ENCODE results near the gene UBQLN3.
A peak's percentile ranks its signal among the peaks of the same experiment; 100 is the strongest.

Gene UBQLN3

DNA sequence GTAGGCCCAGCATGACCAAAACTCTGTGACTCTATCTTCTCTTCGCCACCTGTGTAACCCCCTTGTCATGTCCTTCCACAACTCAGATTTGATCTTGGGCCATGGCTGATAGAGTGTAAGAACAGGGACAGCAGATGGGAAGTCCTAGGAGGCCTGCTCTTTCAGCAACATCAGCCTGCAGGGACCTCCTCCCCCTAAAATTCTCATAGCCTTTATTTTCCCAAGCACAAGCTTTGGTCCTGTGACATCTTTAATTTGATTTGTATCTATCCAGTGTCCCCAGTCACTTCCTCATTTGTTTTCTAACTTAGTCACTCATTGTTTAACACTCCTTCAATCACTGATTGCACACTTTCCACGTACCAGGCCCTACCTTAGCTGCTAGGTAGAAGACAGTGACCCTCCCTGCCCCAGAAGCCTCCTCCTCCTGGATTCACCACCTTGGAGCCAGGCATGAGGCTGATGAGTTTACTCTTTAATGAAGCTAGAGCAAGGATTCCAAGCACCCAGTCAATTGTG is 5.3 kb downstream of the UBQLN3 start:
- DNase-seq, result no peak

DNA sequence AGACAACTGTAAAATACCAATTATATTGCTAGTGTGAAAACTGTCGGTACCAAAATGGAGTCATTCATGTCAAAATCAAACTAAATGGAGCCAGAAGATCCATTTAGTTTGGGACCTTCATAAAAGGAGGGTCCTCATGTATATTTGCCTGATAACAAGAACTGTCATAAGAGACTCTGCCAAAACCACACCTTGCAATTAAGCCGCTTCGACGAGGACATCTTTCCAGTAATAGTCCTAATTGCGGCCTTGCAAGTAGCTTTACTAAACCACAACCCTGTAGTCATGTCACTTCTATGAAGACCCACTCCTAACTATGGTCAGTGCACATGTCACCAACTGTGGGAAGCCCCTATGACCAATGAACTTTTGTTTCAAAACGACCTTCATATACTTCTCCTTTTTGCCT is 9.4 kb downstream of the UBQLN3 start:
- DNase-seq, result no peak

DNA sequence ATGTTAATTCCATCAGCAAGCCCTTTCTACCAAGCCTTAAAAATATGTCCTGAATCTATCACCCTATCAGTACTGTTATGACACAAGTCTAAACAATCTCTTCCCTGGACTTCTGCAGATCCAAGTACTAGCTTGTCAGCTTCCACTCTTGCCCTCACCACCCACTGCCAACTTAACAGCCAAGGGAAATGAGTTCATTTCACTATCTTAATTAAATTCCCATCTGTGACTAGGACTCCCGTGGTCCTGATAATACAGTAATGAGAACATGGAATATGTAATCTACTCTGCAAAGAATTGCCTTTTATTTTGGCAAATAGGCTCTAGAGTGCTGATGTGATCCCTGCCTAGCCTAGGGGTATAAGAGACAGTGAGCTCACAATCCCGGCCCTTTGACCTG is 10.1 kb downstream of the UBQLN3 start:
- DNase-seq, result no peak

DNA sequence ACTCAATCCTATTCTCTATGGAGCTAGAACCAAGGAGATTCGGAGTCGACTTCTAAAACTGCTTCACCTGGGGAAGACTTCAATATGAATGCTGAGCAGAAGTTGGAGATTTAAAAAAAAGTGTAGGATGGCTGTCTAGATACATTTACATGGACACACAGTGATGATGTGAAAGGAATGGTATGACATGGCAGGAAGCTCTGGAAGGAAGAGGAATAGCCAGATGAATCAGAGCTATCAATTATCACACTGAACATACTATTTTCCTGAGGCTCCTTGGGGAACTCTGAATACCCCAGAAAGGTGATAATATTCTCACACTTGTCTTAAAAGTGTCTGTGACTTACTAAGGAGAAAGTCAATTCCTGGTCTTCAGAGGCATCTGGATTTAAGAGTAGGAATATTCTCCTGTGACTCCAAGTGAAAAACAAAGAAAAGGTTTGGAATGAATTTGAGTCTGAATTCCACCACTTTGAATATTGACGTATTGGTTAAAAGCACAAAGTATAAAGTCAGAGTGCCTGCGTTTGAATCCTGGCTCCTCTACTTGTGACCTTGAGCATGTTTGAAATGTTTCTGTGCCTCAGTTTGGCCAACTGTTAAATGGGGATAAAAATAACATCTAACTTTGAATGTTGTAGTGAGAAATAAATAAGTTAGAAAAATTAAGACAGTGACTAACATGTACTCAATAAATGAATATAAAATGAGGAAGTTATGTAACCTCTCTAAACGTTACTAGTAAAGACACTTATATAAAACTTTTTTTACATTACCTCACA is 20.0 kb downstream of the UBQLN3 start:
- DNase-seq, result no peak

DNA sequence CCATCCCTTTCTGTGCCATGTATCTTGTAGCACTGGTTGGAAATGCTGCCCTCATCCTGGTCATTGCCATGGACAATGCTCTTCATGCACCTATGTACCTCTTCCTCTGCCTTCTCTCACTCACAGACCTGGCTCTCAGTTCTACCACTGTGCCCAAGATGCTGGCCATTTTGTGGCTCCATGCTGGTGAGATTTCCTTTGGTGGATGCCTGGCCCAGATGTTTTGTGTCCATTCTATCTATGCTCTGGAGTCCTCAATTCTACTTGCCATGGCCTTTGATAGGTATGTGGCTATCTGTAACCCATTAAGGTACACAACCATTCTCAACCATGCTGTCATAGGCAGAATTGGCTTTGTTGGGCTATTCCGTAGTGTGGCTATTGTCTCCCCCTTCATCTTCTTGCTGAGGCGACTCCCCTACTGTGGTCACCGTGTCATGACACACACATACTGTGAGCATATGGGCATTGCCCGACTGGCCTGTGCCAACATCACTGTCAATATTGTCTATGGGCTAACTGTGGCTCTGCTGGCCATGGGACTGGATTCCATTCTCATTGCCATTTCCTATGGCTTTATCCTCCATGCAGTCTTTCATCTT is 20.9 kb downstream of the UBQLN3 start:
- DNase-seq, result no peak

DNA sequence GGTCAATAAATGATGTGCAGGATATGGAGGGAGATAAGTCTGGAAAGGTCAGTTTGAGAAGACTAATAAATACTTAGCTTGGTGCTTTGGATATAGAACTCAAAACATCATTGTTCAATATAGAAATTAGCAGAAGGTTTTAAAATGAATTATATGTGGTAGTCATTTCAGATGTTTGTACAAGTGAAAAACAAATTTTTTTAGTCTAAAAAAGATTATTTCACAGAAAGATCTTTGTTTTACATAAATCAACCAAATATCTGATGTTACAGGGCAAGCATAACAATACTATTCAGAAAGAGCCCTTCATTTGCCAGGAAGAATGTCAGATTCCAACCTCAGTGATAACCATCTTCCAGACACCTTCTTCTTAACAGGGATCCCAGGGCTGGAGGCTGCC is 21.4 kb downstream of the UBQLN3 start, which contains the start of gene OR52D1:
Gene OR52D1, plus strand, starts transcription at position 301 of the 400 bp plus-strand sequence. Its CDS starts 22 bp downstream, at position 323.
- no peak for DNase-seq

DNA sequence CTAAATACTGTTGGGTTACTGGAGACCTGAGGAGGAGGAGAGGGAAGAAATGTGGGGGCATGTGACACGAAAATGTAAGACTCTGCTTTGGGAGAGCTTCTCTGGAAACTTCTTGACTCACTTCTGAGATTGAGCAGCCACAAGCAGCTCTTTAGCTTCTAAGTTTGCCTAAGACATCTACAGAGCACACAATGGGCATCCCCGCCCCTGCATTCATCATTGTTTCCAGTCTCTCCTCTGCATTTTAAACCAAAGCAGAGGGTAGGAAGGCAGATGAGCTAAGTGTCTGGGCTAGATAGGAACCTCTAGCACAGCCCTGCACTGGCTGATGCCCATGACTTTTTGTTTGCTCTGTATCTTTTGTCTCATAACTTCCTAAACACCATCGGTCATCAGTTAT is 23.3 kb downstream of the UBQLN3 start:
- DNase-seq, result no peak

DNA sequence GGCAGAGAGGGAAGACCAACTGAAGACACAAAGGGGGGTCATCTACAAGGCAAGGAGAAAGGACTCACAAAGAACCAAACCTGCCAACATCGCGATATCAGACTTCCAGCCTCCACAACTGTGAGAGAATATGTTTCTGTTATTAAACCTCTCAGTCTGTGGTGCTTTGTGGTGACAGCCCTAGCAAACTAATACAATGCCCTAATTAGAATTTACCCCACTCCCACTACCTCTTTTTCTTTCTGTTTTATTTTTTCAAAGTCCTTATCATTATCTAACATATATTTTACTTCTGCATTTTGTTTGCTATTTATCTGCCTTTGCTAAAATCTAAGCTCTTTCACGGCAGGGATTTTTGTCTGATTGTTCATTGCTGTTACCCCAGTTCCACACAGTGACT is 23.8 kb downstream of the UBQLN3 start:
- DNase-seq, result no peak

DNA sequence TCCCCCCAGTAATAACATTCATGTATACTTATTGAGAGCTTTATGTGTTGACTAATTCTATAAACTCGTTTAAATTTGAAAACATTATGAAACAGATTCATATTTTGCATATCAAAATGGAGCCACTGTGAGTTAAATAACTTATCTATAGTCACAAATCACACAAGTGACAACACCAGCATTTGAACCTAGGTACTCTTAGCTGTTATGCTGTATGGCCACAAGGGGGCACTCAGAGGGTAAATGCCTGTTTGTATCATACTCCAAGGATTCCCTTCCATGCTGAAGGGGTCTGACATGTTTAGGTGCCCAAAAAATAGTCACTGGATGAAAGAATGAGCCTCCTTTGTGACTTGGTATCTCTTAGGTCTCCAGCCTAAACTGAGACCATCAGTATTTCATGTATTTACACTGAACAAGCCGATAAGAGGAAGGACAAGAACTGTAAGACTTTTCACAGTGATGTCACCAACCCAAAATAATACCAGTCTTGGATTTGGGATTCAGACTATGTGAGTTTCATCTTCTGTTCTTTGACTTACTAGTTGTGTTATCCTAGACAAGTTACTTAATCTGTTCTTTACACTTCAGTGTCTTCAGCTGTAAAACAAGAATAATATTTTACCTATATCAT is 33.5 kb downstream of the UBQLN3 start:
- peak; percentile 31 for DNase-seq

DNA sequence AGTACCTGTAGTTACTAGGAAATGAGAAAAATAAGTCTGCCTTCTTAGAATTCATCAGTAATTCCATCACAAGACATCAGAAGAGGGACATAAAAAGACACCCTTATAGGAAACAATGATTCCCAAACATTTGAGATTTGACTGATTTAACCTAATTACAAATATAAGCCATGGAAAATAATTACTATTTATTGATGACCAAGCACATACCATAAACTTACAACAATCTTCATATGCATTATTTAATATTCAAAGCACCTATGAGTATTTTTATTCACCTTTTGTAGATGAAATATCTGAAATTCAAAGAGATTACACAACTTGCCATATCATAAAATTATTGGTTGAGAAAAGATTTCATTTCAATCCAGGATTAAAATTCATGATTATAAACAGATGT is 35.8 kb downstream of the UBQLN3 start:
- DNase-seq, result no peak

DNA sequence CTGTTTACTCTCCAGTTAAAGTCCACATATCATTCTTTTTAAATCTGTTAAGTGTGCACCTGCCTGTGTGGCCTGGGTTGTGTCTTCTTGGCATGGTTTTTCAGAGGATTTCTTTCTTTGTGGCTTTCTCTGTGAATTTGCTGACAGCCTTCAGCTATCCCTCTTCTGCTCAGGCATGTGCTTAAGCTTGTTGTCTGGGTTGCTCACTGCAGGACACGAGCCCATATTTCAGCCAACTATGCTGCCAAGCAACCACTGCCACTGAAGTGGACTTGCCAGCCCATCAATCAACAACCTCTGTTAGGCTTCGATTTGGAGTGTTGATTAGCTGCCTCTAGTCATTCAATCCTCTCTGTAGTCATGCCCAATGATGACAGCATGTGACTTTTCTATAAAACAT is 42.2 kb downstream of the UBQLN3 start:
- no peak for DNase-seq

DNA sequence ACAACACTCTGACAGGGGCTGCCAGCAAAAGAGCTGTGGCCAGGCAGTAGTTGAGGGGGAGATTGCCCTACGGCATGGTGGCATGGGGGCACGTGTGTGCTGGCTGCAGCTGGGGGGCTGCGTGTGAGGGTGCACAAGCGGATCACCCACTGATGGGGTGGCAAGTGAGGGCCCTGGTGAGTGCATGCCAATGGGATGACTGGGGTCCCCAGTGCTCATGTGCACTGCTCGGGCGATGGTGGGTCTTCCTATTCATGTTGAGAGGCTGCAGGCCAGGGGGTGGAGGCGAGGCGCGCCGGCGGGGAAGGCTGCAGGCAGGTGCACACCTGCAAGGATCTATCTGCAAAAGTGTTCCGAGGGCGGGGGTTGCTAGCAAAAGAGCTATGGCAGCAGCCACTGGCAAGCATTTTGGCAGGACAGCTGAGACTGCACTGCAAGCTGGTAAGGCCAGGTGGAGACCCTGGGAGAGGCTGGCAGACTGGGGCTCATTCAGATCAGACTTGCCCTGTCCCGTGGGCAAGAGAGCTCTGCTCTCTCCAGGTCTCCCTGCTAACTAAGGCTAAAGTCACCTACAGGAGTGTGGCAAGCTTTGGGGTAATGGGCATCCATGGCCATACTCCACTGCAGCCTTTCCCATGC is 48.7 kb downstream of the UBQLN3 start:
- DNase-seq, result no peak
